HL-60/S4 (cell line): Measurements from ENCODE around the gene SLCO2B1.

ENCODE experiments used
- in situ Hi-C: fragments of 300-500 bp; cut with MboI; formaldehyde crosslinking; loops from 2 replicates; pipeline ENCODE4 v1.14.3; 2022; ENCODE audit warnings: low sequenced_read_pairs

The SLCO2B1 gene

DNA sequence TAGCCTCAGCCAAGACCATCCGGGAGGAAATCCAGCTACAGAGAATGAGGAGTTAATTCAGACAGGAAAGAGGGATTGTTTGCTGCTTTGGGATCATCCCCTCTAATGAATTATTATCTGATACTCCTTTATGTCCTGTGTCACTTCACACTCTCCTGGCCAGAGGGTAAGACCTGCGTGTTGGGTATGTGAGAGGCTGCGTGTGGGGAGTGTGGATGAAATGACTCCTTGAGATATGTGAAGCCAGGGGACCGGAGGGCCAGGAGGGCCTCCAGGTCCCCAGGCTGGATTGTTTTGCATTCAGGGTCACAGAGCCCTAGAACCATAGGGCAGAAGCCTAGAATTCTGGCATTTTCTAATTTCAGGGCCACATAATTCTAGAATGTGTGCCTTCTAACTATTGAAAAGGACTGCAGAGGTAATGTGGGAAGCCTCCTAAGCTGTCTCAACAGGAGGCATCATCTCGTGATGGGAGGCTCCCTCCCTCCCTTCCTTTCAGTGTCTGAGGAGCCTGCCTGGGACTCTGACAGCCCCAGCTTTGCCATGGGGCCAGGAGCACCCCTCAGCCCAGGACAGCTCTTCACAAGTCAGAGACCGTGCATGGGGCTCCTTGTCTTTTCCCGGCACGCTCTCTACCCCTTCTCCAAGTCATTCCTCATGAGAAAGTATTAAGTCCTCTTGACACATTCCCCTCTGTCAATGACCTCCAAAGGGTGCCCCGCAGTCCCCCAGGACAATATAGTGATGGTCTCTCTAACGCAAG, 93.3 kb downstream of the SLCO2B1 start:
- in situ Hi-C loops, result loop anchor here (10.0 kb wide), 1 partner anchor 319 kb away; no protein-coding TSS in a partner anchor

DNA sequence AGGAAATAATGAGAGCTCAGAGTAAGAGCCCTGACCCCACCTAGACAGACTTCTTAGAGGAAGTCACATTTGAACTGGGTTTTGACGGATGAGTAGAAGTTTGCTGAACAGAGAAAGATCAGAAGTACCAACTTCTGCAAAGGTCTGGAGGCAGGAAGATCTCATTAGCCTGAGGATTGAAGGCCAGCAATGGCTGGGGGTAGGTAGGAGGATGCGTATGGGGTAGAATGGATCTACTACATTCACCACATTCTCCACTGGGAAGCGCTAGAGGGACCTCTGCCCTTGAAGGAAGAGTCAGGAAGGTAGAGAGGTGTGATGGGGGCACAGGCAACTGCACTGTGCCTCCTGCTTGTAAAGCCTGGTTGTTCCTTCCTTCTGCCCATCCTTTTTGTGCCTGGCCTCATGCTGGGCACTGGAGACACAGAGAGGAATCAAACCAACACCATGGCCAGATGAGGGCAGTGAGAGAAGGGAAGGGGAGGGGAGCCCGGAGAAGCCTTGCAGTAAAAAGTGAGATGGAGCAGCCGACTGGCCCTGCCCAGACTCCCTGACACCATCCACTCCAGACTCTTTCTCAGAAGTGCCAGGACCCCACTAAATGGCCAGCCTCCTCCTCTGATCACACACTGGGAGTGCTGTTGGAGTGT, 94.6 kb downstream of the SLCO2B1 start:
- in situ Hi-C loops, result loop anchor here (10.0 kb wide), 1 partner anchor 321 kb away; no protein-coding TSS in a partner anchor

DNA sequence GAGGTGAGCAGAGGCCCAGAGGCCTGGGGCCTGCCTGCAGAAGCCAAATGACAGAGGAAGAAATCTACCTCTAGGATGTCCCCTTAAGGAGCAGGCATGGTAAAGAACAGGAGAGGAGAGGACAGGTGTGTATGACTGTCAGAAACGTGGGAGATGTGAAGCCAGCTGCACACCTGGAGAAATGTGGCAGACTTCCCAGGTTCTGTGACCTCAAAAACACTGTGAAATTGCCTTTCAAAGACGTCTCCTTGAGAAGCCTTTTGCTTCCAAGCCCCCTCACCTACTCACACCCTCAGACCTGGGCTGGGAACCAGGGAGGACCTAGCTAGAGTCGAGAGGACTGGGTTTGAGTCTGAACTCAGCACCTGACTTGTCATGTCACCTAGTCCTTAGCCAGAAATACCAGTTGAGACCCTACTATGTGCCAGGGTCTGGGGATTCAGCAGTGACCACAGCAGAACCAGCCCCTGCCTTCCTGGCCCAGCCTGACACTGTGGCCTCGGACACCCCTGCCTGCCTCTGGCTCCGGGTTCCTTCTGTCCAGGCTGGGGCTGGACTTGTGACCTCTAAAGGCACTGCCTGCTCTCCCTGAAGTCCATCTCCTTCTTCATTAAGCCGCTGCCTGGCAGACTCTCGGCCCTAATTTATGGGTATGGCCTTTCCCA, 95.2 kb downstream of the SLCO2B1 start:
- in situ Hi-C loops, result loop anchor here (10.0 kb wide), 1 partner anchor 321 kb away; no protein-coding TSS in a partner anchor

- in situ Hi-C loops, result loop anchor here (10.0 kb wide), 1 partner anchor 322 kb away; no protein-coding TSS in a partner anchor
These were observed 95.9 kb downstream of the SLCO2B1 start for GRCh38 chr11:75246671-75247350.

DNA sequence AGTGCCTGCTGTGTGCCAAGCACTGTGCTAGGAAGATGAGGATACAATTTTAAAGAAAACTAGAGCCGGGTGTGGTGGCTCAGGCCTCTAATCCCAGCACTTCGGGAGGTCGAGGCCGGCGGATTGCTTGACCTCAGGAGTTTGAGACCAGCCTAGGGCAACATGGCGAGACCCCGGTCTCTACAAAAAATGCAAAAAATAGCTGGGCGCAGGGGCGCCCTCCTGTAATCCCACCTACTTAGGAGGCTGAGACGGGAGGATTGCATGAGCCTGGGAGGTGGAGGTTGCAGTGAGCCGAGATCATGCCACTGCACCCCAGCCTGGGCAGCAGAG, 98.0 kb downstream of the SLCO2B1 start:
- in situ Hi-C loops, result loop anchor here (10.0 kb wide), 1 partner anchor 324 kb away; no protein-coding TSS in a partner anchor

DNA sequence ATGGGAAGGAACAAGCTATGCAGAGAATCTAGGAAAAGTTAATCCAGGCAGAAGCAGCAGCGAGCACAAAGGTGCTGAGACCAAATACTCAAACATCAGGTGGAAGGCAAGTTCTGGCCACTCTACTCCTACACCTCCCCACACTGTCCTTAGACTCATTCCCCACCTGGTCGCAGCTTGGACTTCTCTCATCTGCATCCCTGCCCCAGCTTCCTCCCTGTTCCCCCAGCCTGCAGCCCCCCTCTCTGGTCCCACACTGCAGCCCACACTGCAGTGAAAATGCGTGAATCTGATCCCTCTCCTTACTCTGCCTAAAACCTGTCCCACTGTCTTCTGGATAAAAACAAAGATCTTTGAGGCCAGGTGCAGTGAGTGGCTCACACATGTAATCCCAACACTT, 98.8 kb downstream of the SLCO2B1 start:
- in situ Hi-C loops, result loop anchor here (10.0 kb wide), 1 partner anchor 325 kb away; no protein-coding TSS in a partner anchor

GRCh38 chr11:75254326-75254725, 103.4 kb downstream of the SLCO2B1 start:
- in situ Hi-C loops, result no loop called here
